Prostate gland (tissue), 2 donors: ENCODE results near the gene CHD3.

Experiments
- POLR2A ChIP-seq: fragments of 450-650 bp; IDR thresholded peaks from one replicate; pipeline ENCODE4 v1.6.1; 2016; ENCODE audit warnings: antibody characterized with exemption, mild to moderate bottlenecking
- POLR2AphosphoS5 ChIP-seq: sonication (generic); formaldehyde crosslinking; IDR thresholded peaks from one replicate; pipeline ENCODE4 v1.6.1; 2017; ENCODE audit warnings: antibody characterized with exemption
- TF ChIP-seq, protein P1 (sequence below), 4 experiments: fragments of 200-600 bp in 2 of 4; fragments of 450-650 bp in 2 of 4; sonication (generic) in 2 of 4; IDR thresholded peaks; 1 replicate in 3 of 4; 2 replicates in 1 of 4; pipeline ENCODE4 v1.5.1; 2016 to 2019; ENCODE audit warnings: antibody characterized with exemption in 4 of 4, mild to moderate bottlenecking in 2 of 4, moderate library complexity in 2 of 4

DNA sequence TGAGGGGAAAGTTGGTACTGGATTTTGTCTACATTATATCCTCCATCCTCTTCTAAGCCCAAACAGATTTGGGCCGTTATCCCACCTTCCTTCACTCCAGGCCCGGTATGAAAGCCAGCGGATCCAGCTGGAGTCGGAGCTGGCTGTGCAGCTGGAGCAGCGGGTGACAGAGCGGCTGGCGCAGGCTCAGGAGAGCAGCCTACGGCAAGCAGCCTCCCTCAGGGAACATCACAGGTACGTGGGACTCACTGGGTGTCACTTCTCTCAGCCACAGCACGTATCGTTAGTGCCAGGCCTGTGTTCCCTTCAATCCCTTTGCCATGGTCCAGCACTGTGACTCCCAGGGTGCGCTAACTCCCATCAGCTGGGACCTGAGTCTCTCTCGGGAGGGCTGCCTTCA lies 54.7 kb downstream of the CHD3 start:
- TF ChIP-seq POLR2A = no peak
- TF ChIP-seq, protein P1, sequence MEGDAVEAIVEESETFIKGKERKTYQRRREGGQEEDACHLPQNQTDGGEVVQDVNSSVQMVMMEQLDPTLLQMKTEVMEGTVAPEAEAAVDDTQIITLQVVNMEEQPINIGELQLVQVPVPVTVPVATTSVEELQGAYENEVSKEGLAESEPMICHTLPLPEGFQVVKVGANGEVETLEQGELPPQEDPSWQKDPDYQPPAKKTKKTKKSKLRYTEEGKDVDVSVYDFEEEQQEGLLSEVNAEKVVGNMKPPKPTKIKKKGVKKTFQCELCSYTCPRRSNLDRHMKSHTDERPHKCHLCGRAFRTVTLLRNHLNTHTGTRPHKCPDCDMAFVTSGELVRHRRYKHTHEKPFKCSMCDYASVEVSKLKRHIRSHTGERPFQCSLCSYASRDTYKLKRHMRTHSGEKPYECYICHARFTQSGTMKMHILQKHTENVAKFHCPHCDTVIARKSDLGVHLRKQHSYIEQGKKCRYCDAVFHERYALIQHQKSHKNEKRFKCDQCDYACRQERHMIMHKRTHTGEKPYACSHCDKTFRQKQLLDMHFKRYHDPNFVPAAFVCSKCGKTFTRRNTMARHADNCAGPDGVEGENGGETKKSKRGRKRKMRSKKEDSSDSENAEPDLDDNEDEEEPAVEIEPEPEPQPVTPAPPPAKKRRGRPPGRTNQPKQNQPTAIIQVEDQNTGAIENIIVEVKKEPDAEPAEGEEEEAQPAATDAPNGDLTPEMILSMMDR (IDR thresholded peaks at IDR 0.05) = no peak
- no peak for TF ChIP-seq POLR2AphosphoS5
